Adrenal gland (tissue), 12 donors: ENCODE results near the gene ACE. TPM values are rescaled to one million over a fixed set of nuclear protein-coding genes. Genes with fewer than 3 reads are reported as not detected.

Experiments used
- DNase-seq, 7 donors: peaks; one replicate each; pipeline ENCODE4 v3.0.0-alpha.2; 2019 to 2020
- H3K27ac ChIP-seq, 5 donors: fragments of 200-600 bp; sonication (generic) in 4 of 5; 1 replicate in 3 of 5; 2 replicates in 2 of 5; pipeline versions ENCODE4 v1.5.1 to v1.8.0; 2016 to 2020; ENCODE audit warnings: mild to moderate bottlenecking in 1 of 5
- H3K27me3 ChIP-seq: fragments of 200-600 bp; 2 replicates; pipeline ENCODE4 v1.8.0; 2021
- H3K36me3 ChIP-seq, 2 donors: fragments of 200-600 bp; replicated peaks in 1 of 2; 1 replicate in 1 of 2; 2 replicates in 1 of 2; pipeline versions ENCODE4 v1.5.1 to v1.8.0; 2018 to 2022
- H3K4me1 ChIP-seq, 2 donors: fragments of 200-600 bp; replicated peaks in 1 of 2; 1 replicate in 1 of 2; 2 replicates in 1 of 2; pipeline versions ENCODE4 v1.5.1 to v1.8.0; 2018 to 2021
- H3K4me3 ChIP-seq, 4 donors: fragments of 200-600 bp; sonication (generic) in 3 of 4; one replicate each; pipeline ENCODE4 v1.5.1; 2016 to 2018
- H3K9me3 ChIP-seq, 3 donors: fragments of 200-600 bp; sonication (generic) in 1 of 3; replicated peaks in 1 of 3; 1 replicate in 2 of 3; 2 replicates in 1 of 3; pipeline versions ENCODE4 v1.5.1 to v1.8.0; 2016 to 2021
- POLR2A ChIP-seq, 2 donors: fragments of 450-650 bp; IDR thresholded peaks; one replicate each; pipeline ENCODE4 v1.6.1; 2017; ENCODE audit warnings: antibody characterized with exemption in 2 of 2, mild to moderate bottlenecking in 2 of 2, moderate library complexity in 1 of 2
- WGBS, 4 donors: extraction: QIAGEN DNeasy Blood & Tissue Kit in 2 of 4; methylation state at CpG; one replicate each; pipeline versions ENCODE4 v1.1.5 to v1.1.7; 2013 to 2017; 5-methylcytosine and 5-hydroxymethylcytosine counted together
- intact Hi-C, 2 donors: fragments of 100-400 bp; cut with DNase I; formaldehyde crosslinking; loops; one replicate each; pipeline versions ENCODE4 v1.14.1 to v1.15.0; 2022 to 2023
- polyA plus RNA-seq, 3 donors: library from polyadenylated mRNA; stranded (reverse); fragments of 200-250 nt in 2 of 3; fragments of 350-450 nt in 1 of 3; fragmentation: Illumina TruSeq in 1 of 3; extraction: RNeasy Lipid Tissue Mini Kit (QIAGEN cat#74804) in 1 of 3; gene quantifications; one replicate each; pipeline ENCODE4 v1.2.3, GENCODE V29; 2013 to 2014
- total RNA-seq, 9 donors: library from RNA; depleted of rRNA in 4 of 9; stranded (reverse); fragments of >200 nt in 4 of 9; fragments of 120-200 nt in 1 of 9; fragmentation: NEBNext Ultra II Directional in 1 of 9; extraction: Animal tissue kit (Norgen Biotek cat#: 25700) in 1 of 9; gene quantifications; one replicate each; pipeline versions ENCODE4 v1.1.0 to v1.2.4, GENCODE V29; 2013 to 2023
- TF ChIP-seq, protein P1 (sequence below), 6 experiments: fragments of 450-650 bp in 4 of 6; fragments of 200-600 bp in 2 of 6; sonication (generic) in 1 of 6; IDR thresholded peaks; 1 replicate in 5 of 6; 2 replicates in 1 of 6; pipeline versions ENCODE4 v1.5.1 to v1.8.0; 2016 to 2021; ENCODE audit warnings: antibody characterized with exemption in 6 of 6, mild to moderate bottlenecking in 2 of 6, moderate library complexity in 1 of 6
- donor health status: healthy with polysubstance abuse.
- donor health status: Bipolar disorder and iron deficiency.
- donor health status: DM: yes; HTN: yes; CAD: no.
- donor health status: DM: no; HTN: no; CAD: no.
- donor health status: DM: no; HTN: no; CAD: no.
- donor health status: DM: yes; HTN: yes; CAD: no.

ACE gene
- total and polyA plus RNA-seq, 12 donors, result 0.55 to 49.7 (median 12.2) TPM

DNA sequence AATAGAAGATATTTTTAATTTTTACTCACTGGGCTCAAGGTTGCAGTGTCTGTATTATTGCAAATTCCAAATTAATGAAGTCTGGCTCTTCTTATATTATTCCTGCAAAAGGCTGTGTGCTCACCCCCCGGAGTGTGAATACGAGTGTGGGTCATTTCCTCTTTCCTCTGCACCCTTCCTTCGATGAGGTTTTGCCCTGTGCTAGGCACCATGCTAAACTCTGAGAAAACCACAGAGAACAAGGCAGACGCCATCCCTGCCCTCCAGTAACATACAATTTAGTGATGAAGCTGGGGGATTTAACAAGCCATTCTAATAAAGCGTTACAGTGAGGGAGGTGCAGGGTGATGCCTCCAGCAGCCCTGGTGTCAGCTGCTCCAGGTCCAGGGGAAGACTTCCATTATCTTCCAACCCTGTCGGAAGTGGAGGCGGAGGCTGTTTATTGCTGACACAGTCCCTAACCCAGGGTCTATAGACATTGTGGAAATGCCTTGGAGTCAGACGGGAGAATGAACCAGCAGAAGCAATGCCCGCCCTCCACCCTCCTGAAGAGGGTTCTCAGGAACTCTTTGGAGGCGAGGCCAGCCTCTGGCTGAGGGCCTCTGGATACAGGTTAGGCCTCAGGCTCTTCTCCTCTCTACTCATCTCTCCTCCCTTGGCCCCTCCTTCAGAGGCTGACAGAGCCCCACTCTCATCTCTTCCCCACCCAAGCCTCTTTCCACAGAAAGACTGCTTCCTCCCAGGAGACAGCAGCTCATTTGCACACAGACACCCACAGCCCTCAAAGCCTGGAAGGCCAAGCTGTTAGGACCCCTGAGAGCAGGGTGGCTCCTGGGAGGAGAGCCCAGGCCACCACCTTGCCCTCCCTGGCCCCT, 2.0 kb upstream of the ACE start:
- Histone ChIP-seq H3K36me3 (no peaks in the 10 kb centered on the region), H3K4me3 (no peak overlapping the region), H3K27ac (peak overlapping the region; percentile 13 to 85 (median 75)), H3K9me3 (no peaks in the 10 kb centered on the region), H3K4me1 (peaks cover 22 to 41% of the 10 kb centered on the region in 2 donors), H3K27me3 (no peaks in the 10 kb centered on the region)
- DNase-seq, result peak in 2 of 7 donors; percentile 30 to 31
- TF ChIP-seq, protein P1, sequence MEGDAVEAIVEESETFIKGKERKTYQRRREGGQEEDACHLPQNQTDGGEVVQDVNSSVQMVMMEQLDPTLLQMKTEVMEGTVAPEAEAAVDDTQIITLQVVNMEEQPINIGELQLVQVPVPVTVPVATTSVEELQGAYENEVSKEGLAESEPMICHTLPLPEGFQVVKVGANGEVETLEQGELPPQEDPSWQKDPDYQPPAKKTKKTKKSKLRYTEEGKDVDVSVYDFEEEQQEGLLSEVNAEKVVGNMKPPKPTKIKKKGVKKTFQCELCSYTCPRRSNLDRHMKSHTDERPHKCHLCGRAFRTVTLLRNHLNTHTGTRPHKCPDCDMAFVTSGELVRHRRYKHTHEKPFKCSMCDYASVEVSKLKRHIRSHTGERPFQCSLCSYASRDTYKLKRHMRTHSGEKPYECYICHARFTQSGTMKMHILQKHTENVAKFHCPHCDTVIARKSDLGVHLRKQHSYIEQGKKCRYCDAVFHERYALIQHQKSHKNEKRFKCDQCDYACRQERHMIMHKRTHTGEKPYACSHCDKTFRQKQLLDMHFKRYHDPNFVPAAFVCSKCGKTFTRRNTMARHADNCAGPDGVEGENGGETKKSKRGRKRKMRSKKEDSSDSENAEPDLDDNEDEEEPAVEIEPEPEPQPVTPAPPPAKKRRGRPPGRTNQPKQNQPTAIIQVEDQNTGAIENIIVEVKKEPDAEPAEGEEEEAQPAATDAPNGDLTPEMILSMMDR (IDR thresholded peaks at IDR 0.05), result no peak
- intact Hi-C loops, result loop anchor here in 1 of 2 donors (5.0 kb wide), 1 partner anchor 48 kb away; no protein-coding TSS in a partner anchor
- 51 to 59% (median 55%) methylated on average over 9 to 10 of the region's 10 CpGs for WGBS, 4 donors

DNA sequence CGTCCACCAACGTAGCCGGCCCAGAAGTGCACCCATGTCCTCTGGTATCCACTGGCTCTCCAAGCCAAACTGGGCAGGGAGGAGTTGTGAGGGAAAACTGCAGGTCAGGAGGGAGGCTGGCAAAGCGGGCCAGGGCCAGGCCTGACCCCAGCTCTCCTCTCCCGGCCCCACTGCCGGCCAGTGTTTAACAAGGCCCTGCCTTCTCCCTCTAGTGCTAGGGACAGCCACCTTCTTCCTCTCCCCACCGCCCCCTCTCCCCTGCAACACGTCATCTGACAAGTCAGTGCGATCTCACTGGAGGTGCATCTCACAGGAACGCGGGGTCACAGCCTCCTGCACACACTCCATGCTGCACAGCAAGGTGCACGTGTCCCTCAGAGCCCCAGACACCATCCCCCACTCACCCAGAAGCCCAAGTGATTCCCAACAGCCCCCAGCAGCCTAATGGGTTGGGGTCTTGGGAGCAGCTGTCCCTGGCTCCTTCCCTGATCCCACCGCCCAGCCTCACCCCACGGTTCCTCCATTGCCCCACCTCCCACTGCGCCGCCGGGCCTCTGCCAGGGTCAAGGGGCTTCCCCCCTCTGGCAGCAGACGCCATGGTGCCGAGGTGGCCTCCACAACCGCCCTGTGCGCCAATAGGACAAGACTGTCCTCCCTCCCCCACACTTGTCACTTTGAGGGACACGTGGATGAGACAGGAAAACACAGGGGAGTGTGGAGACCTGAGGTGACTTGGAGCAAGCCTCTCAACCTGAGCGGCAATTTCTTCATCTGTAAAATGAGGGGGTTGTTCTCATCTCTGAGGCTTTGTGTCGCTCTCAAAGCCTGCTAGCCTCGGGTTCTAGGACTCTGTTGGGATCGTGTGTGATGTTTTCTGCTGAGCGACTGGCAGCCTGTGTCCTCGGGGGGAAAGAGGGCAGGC, 1.1 kb upstream of the ACE start:
- Histone ChIP-seq H3K27ac (peak overlapping the region in 4 of 5 donors; percentile 74 to 85 (median 76)), H3K9me3 (no peaks in the 10 kb centered on the region), H3K27me3 (no peaks in the 10 kb centered on the region), H3K36me3 (no peaks in the 10 kb centered on the region), H3K4me1 (peaks cover 22 to 41% of the 10 kb centered on the region in 2 donors), H3K4me3 (no peak overlapping the region)
- no peak for TF ChIP-seq POLR2A (IDR thresholded peaks at IDR 0.05)
- TF ChIP-seq, protein P1 (IDR thresholded peaks at IDR 0.05), result no peak
- DNase-seq, result no peak
- WGBS, 4 donors, result 69 to 79% (median 74%) methylated on average over 17 to 28 of the region's 28 CpGs
- intact Hi-C loops, result loop anchor here in 1 of 2 donors (5.0 kb wide), 1 partner anchor 48 kb away; no protein-coding TSS in a partner anchor

DNA sequence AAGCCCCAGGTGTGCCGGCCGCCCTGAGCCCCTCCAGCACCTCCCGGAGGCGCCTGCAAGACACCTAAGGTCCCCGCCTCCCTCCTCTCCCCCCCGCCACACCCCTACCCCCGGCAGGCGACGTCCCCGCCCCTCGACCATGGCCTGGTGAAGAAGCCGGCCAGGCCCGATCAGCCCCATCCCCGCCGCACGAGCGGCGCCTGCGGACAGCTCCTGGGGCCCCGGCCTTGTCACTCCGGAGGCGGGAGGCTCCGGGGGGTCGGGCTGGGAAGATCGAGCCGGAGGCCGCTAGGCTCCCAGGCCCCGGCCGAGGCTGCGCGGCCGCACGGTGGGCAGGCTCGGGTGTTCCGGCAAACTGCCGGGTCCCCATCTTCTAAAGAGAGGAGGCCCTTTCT, 405 bp upstream of the ACE start:
- Histone ChIP-seq H3K9me3 (no peaks in the 10 kb centered on the region), H3K36me3 (no peaks in the 10 kb centered on the region), H3K4me3 (peak overlapping the region in 2 of 4 donors; percentile 4 to 73), H3K4me1 (peaks cover 22 to 41% of the 10 kb centered on the region in 2 donors), H3K27ac (peak overlapping the region in 2 of 5 donors; percentile 21 to 85), H3K27me3 (no peaks in the 10 kb centered on the region)
- peak in 1 of 7 donors; percentile 34 for DNase-seq
- TF ChIP-seq, protein P1 (IDR thresholded peaks at IDR 0.05), result no peak
- TF ChIP-seq POLR2A (IDR thresholded peaks at IDR 0.05), result no peak
- intact Hi-C loops, result loop anchor here in 1 of 2 donors (5.0 kb wide), 1 partner anchor 49 kb away; no protein-coding TSS in a partner anchor
- 12 to 35% (median 16%) methylated on average over 2 to 36 of the region's 36 CpGs for WGBS, 4 donors
